Daoy (cell line): ENCODE measurements around the gene IFNA1. TPM values are rescaled to one million over a fixed set of nuclear protein-coding genes. Genes with fewer than 3 reads are reported as not detected.
"Not testable (repeated sequence)": the region's sequence is repeated elsewhere in the genome, so short reads cannot be mapped to it uniquely, and the experiment has no call there.

Experiments used
- DNase-seq: peaks from one replicate; pipeline ENCODE4 v3.0.0-alpha.2; 2015; ENCODE audit warnings: low read depth
- total RNA-seq: library from RNA; depleted of rRNA; stranded (reverse); fragments of >200 nt; shearing (Covaris generic); gene quantifications from 2 replicates; pipeline ENCODE4 v1.2.3, GENCODE V29; 2014; rRNA removed

Gene IFNA1
- total RNA-seq: not detected in 2 replicates

DNA sequence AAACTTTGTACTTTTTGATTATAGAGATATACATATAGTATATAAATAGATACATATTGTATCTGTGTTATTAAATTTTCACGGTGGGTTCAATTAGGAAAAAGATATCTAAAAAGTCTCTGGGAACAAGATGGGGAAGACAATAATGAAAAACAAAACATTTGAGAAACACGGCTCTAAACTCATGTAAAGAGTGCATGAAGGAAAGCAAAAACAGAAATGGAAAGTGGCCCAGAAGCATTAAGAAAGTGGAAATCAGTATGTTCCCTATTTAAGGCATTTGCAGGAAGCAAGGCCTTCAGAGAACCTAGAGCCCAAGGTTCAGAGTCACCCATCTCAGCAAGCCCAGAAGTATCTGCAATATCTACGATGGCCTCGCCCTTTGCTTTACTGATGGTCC is at the start of gene IFNA1:
IFNA1 (plus strand) TSS at position 301 of the 400 bp plus-strand sequence; CDS start at position 370, 69 bp downstream.
- no peak for DNase-seq

DNA sequence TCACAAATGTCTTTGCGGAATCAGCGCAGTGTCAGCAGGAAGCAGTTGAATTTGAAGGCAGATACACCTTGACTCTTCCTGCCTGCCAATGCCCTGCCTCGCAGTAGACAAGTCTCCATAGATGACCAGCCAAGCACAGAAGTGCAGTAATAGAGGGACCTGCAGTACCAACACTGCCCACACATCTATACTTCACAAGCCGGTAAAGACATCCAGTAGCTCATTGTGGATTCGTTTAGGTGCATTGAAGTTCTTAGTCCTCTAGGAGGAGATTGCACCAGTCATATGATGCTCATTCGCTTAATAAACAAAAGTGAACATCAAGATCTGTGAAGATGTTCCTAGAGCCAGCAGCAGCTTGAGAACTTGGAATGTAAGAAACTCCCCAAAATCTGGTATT is 48.0 kb upstream of the IFNA1 start:
- DNase-seq: no peak

DNA sequence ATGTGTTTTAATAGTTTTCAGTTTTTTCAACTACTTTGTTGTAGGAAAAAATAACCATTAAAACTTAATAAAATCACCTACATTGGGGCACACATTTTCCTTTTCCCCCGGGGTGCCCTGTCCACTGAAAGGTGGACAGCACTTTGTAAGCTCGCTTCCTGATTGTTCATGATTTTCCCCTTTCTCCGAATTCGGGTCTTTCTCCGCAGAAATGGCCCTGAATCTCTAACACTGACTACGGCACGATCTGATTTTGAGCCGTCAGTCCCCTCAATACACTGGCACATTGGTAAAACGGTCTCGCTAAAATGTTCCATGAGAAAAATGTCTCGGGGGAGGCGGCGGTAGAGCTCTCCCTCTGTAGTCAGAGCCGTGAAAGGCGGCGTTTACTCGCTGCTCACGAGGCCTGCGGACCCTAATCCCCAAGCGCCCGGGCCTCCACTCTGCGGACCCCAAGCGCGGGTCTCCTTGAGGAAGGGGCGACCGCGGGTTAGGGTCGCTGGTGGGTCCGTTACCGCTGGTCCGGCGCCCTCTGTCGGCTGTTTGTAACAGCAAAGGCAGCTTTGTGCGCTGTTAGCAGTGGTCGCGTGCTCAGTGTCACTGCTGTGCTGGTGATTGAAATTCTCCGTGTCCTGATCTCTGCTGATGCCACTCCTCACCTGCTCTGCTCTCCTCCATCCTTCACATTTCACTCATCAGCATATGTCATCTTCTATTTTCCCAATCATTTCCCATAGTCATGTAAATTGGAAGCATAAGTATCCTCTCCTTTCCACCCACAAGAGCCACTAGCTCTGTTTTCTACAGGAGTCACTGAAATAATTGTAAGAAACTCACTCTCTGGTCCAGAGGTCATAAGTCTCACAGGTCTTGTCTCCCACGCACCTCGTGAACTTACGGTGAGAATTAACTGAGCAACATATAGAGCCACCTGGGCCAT is 44.2 kb upstream of the IFNA1 start:
- no peak for DNase-seq

DNA sequence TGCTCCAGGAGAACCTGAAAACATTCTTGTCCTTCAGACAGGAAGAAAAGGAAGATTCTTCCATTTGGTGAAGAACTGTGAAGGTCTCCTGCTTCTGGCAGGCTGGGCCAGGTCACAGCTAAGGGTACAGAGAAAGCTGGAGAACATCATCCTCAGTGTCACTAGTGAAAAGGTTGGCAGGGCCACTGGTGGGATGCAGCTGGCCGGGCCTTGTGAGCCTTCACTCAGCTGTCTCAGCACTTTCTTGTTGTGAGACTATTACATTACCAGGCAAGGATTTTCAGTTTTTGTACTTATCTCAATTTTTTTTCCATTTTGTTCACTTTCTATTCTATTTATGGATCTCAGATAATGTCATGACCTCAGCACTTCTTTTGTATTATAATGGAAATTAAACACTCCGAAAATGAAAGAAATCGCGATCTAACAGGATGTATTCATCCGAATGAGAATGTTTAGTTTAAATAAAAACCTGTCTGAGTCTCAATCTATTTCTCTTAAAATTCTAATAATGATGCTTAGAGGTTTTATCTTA is 41.2 kb upstream of the IFNA1 start:
- DNase-seq: no peak

DNA sequence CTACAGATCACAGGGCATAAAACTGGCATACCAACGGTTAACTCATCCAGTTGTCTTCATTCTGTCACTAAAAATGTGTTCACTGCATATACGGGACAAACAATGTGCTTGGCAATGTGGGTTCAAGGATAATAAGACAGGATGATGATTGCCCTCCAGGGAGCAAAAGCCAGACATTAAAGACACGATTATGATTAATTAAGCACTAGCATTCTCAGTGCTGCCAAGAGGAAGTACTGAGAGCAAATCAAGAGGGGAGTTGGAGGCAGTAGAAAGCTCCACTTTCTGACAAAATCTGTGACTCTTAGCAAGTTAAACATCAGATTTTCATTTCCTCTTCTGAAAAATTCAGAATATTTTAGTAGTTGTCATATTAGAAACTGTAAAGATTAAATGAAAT is 40.3 kb upstream of the IFNA1 start:
- DNase-seq: no peak

DNA sequence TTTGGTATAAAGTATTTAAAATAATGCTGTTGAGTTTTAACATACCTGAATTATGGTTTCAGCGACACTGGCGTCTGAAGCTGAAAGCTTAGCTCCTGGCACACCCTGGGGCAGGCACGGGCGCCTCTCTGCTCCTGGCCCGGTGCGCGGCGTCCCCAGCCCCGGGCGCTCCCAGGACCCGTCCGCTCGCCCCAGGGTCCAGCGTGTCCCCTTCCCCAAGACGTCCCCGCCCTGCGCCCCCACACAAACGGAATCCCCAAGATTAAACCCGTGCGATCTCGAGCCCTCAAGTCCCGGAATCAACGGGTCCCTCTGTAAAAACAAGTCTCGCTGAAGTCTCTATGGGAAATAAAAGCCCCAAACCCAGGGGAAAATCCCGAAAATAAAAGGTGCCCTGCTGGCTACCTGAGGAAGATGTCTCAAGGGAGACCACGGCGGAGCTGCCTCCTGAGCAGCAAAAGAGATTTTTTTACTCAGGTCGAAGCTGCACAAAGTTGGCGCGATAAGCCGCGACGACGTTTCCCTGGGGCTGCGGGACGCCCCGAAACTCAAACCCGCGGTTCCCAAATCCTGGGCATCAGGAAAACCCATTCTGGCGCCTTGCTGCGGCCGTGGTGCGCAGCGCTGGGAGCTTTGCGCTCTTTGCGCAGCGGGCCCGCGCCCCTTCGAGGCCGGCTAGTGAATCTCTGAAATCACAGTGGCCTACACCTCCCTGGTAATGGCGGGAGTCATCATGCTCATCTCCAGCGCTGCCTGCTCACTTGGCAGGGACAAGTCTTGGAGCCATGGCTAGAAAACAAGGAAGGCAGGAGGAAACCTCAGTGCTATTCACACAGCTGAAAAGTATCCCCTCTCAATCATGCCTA is 37.6 kb upstream of the IFNA1 start:
- no peak for DNase-seq

DNA sequence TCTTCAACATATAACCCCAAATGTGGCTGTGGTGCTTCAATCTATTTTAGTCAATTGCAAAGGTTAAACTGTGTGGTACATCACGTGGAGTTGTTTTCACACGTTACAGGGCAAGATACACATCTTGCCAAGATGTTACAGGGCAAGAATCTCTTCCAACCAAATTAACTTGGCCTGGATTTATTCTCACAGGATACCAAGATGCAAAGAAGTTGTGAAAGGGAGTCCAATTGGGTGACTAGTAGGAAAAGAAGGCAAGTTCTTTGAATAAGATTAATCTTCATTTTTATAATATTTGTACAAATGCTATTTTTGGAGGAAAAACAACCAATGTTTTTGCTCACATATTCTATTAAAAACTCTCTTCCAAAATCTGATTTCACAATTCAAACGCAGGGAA is 36.1 kb upstream of the IFNA1 start:
- no peak for DNase-seq

DNA sequence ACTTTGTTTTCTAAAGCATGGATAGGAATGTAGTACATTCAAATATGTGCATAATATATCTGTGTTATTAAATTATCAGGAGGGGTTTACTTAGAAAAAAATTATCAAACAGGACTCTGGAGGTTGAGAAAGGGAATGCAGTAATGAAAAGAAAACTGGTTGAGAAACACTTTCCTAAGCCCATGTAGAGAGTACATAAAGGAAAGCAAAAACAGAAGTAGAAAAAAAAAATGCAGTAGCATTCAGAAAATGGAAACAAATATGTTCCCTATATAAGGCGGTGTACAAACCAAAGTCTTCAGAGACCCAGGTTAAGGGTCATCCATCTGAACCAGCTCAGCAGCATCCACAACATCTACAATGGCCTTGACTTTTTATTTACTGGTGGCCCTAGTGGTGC is 31.4 kb upstream of the IFNA1 start, which contains the start of gene IFNA8:
IFNA8 (plus strand) TSS at position 301 of the 400 bp plus-strand sequence; CDS start at position 361, 60 bp downstream.
- DNase-seq: no peak

DNA sequence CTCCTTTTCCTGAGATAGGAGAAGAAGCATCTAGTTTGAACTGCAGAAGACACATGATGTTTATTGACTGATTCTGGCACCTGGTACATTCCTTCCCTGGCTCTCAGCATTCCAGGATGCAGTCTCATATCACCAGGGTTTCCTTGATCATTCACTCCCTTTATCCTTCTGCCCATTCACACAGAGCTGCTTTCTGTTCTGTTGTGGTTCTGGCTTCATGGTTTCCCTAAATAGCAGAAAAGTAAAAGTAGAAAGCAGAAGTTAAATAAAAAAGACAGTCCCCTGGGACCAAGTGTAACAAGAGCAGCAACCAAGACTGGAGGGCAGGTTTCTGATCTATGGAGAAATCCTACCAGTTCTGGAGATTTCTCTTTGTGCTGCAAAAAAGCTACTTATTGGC is 28.1 kb upstream of the IFNA1 start:
- DNase-seq: no peak

DNA sequence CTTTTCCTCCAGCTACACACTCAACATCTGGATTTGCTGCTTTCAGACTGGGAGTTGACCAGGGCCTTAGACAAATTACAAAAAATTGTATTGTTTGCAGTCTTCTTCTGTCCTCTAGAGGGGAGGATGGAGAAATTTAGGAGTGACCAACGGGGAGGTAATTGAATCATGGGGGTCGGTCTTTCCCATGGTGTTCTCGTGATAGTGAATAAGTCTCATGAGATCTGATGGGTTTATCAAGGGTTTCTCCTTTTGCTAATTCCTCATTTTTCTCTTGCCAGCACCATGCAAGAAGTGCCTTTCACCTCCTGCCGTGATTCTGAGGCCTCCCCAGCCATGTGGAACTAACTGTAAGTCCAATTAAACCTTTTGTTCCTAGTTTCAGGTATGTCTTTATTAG is 27.1 kb upstream of the IFNA1 start:
- no peak for DNase-seq

DNA sequence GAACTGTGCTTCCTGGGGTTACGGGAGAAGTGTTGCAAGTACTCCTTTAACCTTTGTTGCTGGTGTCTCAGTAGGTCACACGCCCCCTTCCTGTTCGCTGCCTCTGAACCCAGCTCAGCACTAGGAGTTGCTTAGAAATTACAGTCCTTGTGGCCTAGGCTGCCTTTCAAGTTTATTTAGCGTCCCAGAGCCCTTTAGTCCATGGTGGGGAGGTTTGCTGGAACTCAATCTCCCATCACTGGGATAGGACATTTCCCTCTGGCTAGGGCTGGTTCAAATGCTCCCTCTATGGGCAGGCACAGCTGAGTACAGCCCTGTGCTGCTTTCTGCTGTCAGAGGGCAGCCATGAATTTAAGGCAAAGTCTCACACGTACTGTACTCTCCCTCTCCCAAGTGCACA is 26.6 kb upstream of the IFNA1 start:
- DNase-seq: no peak

DNA sequence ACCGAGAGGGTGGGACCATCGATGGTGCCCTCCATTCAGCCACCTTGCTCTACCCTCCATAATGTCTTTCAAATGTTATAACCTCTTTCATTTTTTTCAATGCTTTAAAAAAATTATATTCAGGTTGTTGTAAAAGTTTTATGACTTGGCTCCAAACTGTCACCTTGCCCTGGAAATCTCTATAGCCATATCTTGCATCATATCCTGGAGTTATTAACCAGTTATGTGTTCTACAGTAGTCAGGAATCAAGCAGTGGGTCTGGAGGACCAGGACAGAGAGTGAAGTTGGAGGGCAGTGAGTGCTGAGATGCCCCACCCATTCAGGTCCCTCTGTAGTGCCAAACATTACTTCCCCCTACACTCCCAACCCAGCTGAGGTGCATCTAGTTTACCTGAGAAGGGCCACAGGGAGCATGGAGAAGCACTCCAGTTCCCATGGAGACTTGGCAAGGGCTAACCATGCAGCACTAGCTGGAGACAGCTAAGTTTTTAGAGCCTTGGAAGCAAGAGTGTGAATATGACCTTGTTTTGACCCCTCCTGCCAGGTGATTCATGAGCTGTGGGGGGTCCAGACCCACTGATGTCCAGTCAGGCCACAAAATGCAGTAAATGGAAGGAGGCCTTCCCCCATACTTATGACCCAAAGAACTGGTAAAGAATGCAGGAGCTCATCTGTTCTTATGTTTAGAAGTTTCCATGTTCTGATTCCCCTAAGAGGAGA is 25.9 kb upstream of the IFNA1 start:
- DNase-seq: no peak

DNA sequence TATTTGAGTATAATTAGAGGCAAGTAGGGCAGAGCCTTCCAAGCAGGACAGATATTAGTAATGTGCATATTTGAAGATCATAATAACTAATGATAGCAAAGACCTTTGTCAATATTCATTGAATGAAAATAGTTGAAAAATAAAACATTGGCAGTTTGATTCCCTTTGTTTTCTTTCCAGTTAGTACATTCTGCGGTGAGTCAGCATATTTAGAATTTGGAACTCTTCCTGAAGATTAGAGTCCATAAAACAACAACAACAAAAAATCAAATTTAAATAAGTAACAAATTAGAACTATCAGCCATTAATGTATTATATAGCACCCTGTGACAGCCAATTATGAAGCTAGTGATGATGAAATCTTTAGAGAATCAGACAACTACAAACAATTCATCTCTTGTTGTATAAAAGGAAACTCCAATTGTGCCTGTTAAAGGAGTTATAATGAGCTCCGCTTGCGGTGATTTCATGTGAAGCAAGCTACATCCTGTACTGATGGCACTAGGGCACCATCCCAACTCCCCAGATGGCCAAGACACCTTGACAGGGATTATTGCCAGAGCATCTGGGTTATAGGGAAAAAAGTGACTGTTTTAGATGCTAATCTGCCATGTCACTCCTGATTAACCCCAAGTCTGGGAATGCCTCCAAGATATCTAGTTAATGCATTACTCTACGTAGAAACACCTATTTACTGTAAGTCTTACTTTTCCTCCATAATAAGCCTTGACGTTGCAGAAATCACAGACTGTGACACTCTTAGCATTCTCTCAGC is 24.6 kb upstream of the IFNA1 start:
- DNase-seq: no peak

DNA sequence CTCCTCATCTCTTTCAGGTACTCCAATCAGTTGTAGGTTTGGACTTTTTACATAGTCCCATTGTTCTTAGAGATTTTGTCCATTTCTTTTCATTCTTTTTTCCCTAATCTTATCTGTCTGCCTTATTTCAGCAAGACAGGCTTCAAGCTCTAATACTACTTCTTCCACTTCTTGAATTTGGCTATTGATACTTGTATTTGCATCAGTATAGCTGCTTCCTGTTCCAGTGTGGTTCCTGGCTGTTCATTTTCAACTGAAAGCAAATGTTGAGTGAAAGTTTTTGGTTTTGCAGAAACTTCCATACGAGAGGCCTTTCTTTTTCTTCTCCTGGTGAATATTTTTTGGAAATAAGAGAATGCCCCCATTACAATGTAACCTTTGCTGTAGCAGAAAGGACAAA is 12.0 kb upstream of the IFNA1 start:
- no peak for DNase-seq

DNA sequence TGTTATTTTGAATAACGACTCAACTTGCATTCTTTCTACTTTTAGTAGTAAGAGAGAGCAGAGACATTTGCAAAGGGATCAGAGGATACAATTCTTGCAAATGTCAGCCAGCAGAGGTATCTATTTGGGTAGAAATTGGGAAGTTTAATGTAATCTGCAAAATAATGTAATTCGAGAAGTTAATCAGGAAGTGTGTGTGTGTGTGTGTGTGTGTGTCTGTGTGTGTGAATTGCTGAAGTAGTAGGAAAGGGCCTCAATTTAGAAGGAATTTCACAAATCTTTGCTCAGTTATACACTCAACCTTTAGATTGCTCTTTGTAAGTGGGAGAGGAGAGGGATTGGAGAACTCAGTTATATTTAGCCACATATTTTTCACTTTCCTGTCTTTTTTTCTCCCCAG is 11.0 kb upstream of the IFNA1 start:
- no peak for DNase-seq

DNA sequence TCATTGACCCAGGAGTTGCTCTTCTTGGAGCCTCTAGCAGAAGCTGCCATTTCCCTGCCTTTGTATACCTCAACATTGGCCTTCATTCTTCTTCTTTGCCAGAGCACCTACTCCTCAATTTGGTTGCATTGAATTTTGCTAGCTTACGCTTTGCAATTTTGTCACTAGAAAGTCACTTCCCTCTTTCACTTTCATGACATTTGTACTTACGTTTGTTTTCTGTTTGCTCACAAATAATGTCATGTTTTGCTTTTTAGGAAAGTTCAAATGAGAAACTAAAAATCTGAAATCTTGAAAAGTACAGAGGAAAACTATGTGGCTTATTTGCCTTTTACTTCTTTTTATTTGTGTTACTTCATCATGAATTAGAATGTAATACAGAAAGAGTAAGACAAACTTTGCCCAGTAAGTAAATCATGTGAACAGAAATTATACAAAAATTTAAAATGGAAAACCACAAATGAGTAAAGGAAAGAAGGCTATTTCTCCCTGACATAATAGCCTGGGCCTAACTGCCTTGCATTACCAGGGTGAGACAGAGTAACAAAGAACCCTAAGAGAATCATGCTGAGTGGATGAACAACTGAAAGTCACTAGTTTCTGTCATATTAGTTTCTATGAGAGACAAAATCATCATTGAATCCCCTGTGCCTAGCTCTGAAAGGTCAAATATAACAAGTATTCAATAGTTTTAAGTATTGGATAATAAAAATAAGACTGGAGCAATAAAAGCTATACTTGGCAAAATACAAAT is 7.4 kb upstream of the IFNA1 start:
- no peak for DNase-seq

DNA sequence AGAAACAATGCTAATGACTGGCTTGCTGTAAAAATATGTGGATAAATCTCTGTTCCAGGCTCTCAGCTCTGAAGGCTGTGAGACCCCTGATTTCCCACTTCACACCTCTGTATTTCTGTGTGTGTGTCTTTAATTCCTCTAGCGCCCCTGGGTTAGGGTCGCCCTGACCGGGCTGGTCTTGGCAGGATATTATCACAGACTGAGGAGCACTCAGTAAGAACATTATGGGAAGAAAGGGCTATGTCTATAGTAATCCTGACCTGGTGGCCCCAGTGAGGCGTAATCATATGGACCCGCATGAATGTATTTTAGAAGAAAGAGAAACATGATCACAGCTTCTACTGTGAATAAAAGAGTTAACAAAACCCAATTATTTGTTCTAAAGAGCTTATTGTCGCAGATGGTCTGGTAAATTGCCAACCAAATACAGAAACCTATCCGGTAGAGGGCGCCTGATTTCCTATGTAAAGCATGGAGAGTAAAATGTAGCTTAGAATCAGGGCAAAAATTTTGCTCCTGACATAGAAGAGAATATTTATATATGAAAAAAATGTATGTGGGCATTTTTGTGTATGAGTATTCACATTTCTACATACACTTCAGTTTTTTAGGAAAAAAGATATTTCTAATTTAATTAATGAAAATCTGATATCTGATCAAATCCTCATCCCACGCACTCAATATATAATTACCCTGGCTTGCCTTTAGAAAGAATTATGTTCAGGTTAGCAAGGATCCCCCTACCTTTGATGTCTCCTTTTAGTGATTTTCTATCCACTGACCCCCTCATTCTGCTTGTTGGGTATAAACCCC is 5.8 kb upstream of the IFNA1 start:
- DNase-seq: no peak

DNA sequence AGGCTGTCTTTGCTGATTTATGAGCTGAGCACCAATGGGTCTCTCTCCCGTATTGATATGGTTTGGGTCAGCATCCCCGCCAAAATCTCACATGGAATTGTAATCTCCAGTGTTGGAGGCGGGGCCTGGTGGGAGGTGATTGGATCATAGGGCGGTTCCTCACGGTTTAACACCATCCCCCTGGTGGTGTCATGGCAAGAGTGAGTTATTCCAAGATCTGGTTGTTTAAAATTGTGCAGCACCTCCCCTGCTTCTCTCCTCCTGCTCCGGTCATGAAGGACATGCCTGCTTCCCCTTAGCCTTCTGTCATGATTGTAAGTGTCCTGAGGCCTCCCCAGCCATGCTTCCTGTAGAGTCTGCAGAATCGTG is 5.2 kb upstream of the IFNA1 start:
- not testable (repeated sequence) for DNase-seq
